Fibroblast of pulmonary artery (primary cell): Measurements from ENCODE around the gene SMARCAL1.
A peak's percentile ranks its signal among the peaks of the same experiment; 100 is the strongest.

Experiments used
- DNase-seq: peaks from one replicate; pipeline ENCODE4 v3.0.0-alpha.2; 2010; ENCODE audit warnings: low read depth
- H3K4me3 ChIP-seq: replicated peaks from 2 replicates; pipeline ENCODE4 v1.5.1; 2011; ENCODE audit warnings: low read depth, mild to moderate bottlenecking, control low read depth, low read length, moderate library complexity
- CTCF ChIP-seq: IDR thresholded peaks from 2 replicates; pipeline ENCODE4 v1.5.1; 2011; ENCODE audit warnings: mild to moderate bottlenecking, control low read depth, low read length, inconsistent platforms; ENCODE audit errors: missing control alignments

The SMARCAL1 gene

GRCh38 chr2:216469661-216470060 is 57.4 kb downstream of the SMARCAL1 start:
- DNase-seq, result no peak
- H3K4me3 ChIP-seq, result no peak overlapping the region
- no peak for TF ChIP-seq CTCF

- DNase-seq, result no peak
- no peak for TF ChIP-seq CTCF
- H3K4me3 ChIP-seq, result no peak overlapping the region
Measured at GRCh38 chr2:216473187-216473586, 60.9 kb downstream of the SMARCAL1 start.

- TF ChIP-seq CTCF, result no peak
- no peak for DNase-seq
- H3K4me3 ChIP-seq, result no peak overlapping the region
Measured at GRCh38 chr2:216474925-216475670, 62.8 kb downstream of the SMARCAL1 start.

GRCh38 chr2:216475767-216476166 is 63.5 kb downstream of the SMARCAL1 start:
- DNase-seq, result no peak
- TF ChIP-seq CTCF, result no peak
- no peak overlapping the region for H3K4me3 ChIP-seq

- peak; percentile 35 for DNase-seq
- no peak for TF ChIP-seq CTCF
- H3K4me3 ChIP-seq, result no peak overlapping the region
Measured at GRCh38 chr2:216477283-216478035, 65.2 kb downstream of the SMARCAL1 start.

- TF ChIP-seq CTCF, result no peak
- no peak overlapping the region for H3K4me3 ChIP-seq
- peak; percentile 94 for DNase-seq
Measured at GRCh38 chr2:216478151-216478550, 65.9 kb downstream of the SMARCAL1 start.
